HG03439 (cell line): ENCODE results near the gene PTPRG.

Experiments used
- ATAC-seq: cut with Tn5 transposase; IDR thresholded peaks from one replicate; pipeline ENCODE4 v1.9.1; 2021; ENCODE audit warnings: mild to moderate bottlenecking, moderate library complexity; ENCODE audit not compliant: unreplicated experiment

PTPRG gene

GRCh38 chr3:62284442-62284841, 723.1 kb downstream of the PTPRG start:
- no peak for ATAC-seq

DNA sequence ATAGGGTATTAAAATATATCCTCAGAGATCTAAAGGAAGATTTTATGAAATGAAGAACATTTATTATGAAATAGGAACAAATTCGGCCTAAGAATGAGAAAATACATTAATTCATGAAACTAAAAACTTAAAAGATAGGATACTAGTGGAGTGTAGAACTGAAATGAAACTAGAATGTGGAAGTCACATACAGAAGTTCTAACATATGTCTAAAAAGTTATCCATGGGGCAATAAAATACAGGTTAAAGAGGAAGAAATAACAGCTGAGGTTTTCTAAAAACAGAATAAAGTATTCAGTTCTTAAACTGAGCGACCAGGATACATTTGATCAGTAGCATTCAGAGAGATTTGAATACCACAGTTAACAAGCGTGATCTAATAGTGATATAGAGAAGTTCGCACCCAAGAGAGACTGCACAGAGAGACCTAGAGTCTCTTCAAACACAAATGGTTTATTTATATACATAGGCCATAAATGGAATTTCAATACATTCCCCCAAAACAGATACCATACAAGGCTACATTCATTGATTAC, 726.1 kb downstream of the PTPRG start:
- ATAC-seq = no peak

GRCh38 chr3:62289922-62290321, 728.6 kb downstream of the PTPRG start:
- ATAC-seq = no peak

GRCh38 chr3:62293051-62293780, 731.8 kb downstream of the PTPRG start:
- no peak for ATAC-seq

GRCh38 chr3:62295571-62295970, 734.2 kb downstream of the PTPRG start:
- ATAC-seq = no peak

GRCh38 chr3:62300617-62301016, 739.2 kb downstream of the PTPRG start:
- ATAC-seq = no peak

GRCh38 chr3:62312201-62312600, 750.8 kb downstream of the PTPRG start:
- no peak for ATAC-seq

DNA sequence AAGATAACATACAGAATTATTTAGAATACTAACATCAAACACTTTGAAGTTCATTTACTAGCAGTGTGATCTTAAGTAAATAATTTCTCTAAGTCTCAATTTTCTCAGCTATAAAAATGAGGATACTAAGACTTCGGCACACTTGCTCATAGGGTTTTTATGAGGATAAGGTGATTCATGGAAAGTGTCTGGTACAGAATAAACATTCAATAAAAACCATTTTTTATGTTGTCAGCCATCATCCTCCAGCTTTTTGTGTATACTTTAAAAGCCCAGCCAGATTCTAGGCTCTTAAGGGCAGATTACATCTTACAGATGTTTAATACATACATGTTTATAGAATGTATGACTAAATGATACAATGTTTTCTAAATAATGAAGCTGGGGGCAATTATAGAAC, 755.2 kb downstream of the PTPRG start:
- ATAC-seq = no peak

DNA sequence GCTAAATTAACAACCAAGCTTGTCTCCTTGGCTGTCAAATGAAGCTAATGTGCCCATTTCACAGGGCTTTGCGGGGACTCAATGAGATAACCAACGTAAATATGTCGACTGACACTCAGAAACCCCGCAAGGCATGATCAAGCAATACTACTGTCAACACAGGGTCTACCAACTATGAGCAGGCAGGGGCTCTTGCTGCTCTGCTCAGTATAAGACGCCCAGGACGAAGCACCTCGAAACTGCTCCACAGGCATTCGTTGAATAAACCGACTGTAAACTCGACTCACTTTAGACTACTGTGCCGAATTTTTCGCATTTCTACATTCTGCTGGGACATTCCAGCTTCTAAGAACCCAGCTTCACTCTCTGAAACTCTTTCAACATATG, 757.0 kb downstream of the PTPRG start:
- ATAC-seq = no peak

DNA sequence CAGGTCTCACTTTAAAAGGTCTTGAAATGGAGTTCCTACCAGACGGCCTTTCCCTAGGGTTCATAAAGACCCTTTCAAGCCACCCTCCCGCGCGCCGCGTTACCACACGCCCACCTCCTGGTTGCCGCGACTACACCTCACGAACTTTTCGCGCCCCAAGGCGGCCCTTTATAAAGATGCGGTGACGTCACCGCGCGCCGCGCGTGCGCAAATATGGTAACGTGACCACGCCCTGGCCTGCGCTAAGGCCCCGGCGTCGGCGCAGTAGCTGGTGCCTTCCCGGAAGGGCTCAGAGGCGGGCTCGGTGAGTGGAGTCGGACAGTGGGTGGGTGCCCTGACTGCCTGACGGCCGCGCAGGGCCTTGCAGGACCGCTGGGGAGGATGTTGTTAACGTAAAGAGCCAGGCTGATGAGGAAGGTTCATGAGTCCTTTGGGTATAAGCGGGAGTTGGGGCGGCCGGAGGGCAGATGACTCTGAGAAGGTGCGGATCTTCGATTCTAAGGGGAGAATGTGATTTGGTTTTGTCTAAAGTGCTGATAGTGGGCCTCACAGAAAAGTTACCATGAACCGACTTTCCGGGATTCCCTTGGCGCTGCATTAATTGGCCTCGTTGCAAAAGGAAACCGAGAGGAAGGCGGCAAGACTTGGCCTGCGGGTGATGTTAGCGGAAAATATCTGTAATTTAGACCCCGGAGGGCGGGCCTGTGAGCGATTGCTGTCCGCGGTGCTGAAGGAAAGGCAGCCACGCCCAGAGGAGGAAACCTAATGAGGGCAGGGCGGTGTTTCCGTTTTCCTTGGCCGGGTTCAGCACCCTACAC, 757.6 kb downstream of the PTPRG start:
- peak; percentile 87 for ATAC-seq

DNA sequence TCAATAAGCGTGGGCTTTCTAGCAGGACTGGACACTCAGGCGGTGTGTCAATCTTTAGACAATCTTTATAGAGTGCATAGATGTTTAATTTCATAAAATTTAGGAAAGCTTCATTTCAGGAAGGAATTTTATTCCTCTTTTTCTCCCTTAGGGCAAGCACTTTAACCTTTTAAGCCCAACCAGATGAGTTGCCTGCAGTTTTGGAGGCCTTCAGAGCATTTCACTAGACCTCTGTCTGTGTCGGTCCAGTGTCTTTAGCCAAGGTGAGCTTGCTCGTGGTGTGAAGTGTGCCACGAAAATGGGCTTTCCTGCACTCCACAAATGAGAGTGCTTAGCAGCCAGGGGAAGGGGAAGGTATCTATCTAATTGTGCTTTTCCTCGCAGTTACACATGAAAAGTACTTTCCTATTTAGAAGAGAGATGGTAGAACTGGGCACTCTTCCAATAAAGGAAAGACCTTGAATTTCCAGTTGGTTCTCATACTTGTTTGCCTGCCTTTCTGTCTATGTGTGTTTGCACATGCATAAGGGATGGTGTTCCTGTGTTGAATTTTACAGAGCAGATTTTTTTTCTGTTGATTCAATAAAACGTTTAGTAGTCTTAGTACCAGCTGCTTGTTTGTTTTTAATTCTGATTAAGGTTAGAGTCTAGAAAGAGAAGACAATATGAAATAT, 758.3 kb downstream of the PTPRG start:
- ATAC-seq = no peak

DNA sequence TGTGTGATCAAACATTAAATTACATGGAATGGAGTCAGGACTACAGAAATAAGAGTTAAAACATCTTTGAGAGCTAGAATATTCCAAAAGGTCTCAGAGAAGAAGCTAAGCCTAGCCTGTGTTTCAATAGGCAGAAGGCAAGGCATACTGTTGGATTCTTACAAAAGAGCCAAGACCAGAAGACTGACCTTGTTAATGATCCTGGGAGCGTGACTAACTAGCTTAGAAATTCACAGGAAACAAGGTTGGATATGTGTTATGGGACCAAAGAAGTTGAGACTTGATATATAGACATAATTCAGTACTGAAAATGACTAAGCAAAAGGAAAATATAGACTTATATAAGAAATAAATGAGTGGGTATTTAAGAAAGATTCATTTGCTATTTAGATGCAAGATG, 761.9 kb downstream of the PTPRG start:
- no peak for ATAC-seq

DNA sequence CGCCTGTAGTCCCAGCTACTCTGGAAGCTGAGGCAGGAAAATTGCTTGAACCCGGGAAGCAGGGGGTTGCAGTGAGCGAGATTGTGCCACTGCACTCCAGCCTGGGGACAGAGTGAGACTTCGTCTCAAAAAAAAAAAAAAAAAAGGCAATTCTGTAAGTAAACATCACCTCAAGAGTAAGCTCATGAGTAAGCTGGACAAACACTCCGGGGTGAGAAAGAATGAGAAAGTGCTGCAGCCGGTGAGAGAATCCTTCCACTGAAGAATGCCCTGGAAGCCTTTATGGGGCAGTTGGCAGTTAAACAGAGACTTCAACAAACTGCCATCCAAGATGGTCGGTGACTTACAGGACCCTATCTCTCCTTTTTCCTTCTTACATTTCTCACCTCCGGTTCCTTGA, 764.5 kb downstream of the PTPRG start:
- ATAC-seq = no peak

- no peak for ATAC-seq
These were observed 768.6 kb downstream of the PTPRG start for GRCh38 chr3:62329971-62330370.

- no peak for ATAC-seq
These were observed 770.6 kb downstream of the PTPRG start for GRCh38 chr3:62332017-62332416.

DNA sequence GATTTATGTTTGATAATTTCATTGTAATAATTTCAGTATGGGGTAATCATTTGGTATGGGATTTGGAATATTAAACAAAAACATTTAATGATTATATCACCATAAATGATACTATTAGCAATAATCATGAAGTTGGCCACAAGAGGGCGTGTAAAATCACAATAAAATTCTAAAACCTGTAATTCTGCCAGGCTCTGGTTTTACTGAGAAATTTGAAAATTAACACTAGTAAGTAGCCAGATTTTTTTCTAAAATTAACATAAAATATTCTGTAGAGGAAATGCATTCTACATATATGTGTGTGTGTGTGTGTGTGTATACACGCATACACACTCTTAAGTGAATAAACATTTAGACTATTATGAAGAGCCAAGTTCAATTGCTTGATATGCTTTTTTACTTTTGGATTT, 771.5 kb downstream of the PTPRG start:
- ATAC-seq = no peak

DNA sequence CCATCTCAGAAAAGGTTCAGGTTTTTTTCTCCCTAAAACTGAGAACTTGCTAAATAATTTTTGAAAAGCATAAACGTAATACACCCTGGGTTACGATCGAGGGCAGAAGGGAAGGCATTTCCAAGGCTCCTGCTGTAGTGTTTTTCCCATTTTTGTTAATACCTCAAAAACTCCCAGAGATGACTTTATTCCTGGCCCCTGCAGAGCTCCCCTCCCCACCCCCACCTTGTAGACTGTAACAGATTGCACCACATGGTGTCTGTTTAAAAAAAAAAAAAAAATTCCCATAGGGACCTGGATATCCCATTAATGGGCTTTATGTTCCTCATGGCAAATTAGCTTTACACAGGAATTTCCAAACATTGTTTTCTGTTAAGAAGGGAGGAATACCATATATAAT, 773.8 kb downstream of the PTPRG start:
- no peak for ATAC-seq

GRCh38 chr3:62343755-62344154, 782.4 kb downstream of the PTPRG start:
- ATAC-seq = no peak
